AG09319 (cell line): ENCODE results near the gene YWHAE.

ENCODE experiments used
- DNase-seq: peaks from one replicate; pipeline ENCODE4 v3.0.0-alpha.2; 2010; ENCODE audit warnings: low read depth; ENCODE audit errors: extremely low read depth
- TF ChIP-seq, protein P1 (sequence below): IDR thresholded peaks from 2 replicates; pipeline ENCODE4 v1.5.1; 2011; ENCODE audit warnings: low read depth, mild to moderate bottlenecking, inconsistent platforms, low read length, moderate library complexity

Gene YWHAE

GRCh38 chr17:1438593-1439083 lies 38.6 kb upstream of the YWHAE start:
- TF ChIP-seq, protein P1, sequence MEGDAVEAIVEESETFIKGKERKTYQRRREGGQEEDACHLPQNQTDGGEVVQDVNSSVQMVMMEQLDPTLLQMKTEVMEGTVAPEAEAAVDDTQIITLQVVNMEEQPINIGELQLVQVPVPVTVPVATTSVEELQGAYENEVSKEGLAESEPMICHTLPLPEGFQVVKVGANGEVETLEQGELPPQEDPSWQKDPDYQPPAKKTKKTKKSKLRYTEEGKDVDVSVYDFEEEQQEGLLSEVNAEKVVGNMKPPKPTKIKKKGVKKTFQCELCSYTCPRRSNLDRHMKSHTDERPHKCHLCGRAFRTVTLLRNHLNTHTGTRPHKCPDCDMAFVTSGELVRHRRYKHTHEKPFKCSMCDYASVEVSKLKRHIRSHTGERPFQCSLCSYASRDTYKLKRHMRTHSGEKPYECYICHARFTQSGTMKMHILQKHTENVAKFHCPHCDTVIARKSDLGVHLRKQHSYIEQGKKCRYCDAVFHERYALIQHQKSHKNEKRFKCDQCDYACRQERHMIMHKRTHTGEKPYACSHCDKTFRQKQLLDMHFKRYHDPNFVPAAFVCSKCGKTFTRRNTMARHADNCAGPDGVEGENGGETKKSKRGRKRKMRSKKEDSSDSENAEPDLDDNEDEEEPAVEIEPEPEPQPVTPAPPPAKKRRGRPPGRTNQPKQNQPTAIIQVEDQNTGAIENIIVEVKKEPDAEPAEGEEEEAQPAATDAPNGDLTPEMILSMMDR: no peak
- DNase-seq: no peak

DNA sequence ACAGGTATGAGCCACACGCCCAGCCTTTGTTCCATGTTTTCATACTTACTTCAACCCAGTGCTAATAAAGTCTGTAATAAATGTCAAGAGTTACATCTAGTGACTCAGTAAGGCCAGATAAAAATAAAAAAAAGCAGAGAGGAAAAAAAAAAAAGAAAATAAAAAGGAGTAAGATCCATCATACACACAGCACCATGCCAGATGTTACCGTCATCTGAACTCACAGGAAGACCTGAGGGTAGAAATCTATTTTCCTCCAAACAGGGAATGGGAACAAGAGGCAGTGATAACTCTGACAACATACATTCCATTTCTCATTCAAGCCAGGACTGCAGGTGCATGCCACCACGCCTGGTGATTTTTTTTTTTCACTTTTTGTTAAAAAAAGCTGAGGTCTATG lies 35.3 kb upstream of the YWHAE start:
- TF ChIP-seq, protein P1: no peak
- DNase-seq: no peak

GRCh38 chr17:1434150-1434549 lies 34.1 kb upstream of the YWHAE start:
- TF ChIP-seq, protein P1: no peak
- no peak for DNase-seq

DNA sequence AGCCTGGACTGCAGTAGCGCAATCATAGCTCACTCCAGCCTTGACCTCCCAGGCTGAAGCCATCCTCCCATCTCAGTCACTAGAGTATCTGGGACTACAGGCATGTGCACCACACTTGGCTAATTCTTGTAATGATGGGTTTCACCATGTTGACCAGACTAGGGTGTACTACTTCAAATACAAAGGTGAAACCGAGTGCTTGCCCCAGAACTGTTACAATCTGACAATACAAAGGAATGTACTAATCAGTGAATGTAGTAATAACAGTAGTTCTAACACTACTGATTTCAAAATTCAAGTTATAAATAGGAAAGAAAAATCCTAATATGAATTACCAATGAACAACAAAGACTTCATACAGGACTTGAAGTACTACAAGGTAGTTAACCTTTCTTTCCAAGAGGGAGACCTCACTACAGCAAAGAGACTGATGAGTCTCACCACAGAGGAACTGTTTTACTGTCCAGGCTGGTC lies 31.6 kb upstream of the YWHAE start:
- no peak for DNase-seq
- TF ChIP-seq, protein P1: no peak

DNA sequence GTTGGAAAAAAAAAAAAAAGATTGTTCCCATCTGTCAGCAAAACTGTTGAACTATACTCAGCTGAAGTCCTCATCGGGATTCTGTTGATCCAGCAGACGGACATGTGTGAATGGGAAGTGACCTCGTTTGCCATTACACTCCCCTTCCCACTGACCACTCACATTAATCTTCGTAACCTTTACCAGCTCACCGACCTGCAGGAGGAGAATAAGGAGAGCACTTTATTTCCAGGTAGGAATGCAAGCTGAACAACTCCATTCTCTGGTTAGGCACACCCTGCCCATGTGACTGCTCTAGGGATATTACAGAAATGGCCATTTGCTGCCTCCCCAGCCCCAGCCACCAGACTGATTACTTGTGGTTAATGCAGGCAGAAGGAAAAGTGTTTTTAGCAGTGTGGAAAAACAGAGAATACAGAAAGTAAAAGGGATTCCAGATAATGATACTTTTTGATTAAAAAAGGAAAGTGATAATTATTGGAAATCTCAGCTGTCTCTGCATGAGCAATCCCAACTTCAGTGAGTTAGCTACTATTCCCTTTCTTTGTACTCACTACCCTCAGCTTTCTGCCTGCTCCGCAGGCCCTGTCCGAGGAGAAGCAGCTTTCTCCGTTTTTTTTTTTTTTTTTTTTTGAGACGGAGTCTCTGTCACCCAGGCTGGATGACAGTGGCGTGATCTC lies 23.6 kb upstream of the YWHAE start:
- TF ChIP-seq, protein P1: no peak
- DNase-seq: no peak

DNA sequence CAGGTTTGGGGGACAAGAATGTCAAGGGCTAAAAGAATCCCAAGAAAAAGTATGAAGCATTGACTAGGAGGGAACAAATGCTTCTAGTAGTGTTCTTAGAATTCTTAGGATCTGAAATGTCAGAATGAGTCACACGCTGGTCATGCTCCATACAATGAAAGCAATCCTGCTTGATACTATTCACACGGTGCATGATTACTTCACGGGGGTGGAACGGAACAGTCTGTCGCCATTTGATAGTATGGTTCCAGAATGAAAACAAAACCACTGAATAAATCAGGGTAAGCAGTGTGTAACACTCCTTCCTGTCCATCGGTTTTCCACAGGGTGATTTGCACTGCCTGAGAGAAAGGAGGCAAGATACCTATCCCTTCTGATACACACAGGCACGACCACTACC lies 22.9 kb upstream of the YWHAE start:
- peak; percentile 76 for DNase-seq
- TF ChIP-seq, protein P1: no peak

GRCh38 chr17:1421470-1421869 lies 21.4 kb upstream of the YWHAE start:
- DNase-seq: no peak
- TF ChIP-seq, protein P1: no peak
